B cell (primary cell): ENCODE measurements around the gene SHLD1. TPM values are rescaled to one million over a fixed set of nuclear protein-coding genes. Genes with fewer than 3 reads are reported as not detected.

ENCODE experiments used
- ATAC-seq: fragments of 200-7000 bp; cut with Tn5 transposase; one replicate; pipeline ENCODE4 v1.10.0; 2021; ENCODE audit warnings: low read depth, mild to moderate bottlenecking, moderate number of reproducible peaks, moderate library complexity
- CTCF ChIA-PET: fragments of 350-600 bp; sonication (Branson Sonifier 250); formaldehyde crosslinking; loops from one replicate; lab custom pipeline; 2021; ENCODE audit warnings: antibody characterized with exemption, inconsistent platforms; lab: Charles Lee
- POLR2A ChIA-PET: fragments of 350-600 bp; sonication (Branson Sonifier 250); formaldehyde crosslinking; loops from one replicate; lab custom pipeline; 2021; ENCODE audit warnings: antibody characterized with exemption; lab: Charles Lee
- DNase-seq: peaks from one replicate; pipeline ENCODE4 v3.0.0; 2013
- H2AFZ ChIP-seq: 2 replicates; pipeline ENCODE4 v1.6.1; 2012; ENCODE audit warnings: mild to moderate bottlenecking, low read depth, low read length; ENCODE audit not compliant: insufficient read depth, poor library complexity, severe bottlenecking
- H3K27ac ChIP-seq, 2 donors: 1 replicate in 1 of 2; 2 replicates in 1 of 2; pipeline ENCODE4 v1.5.1; 2012 to 2013; ENCODE audit warnings: low read length in 2 of 2, mild to moderate bottlenecking in 2 of 2, moderate library complexity in 1 of 2
- H3K27me3 ChIP-seq, 4 experiments: fragments of 200-600 bp in 1 of 4; sonication (generic) in 1 of 4; replicated peaks in 1 of 4; 1 replicate in 2 of 4; 2 replicates in 2 of 4; pipeline versions ENCODE4 v1.6.1 to v1.7.0; 2013 to 2016; ENCODE audit warnings: low read length in 3 of 4, mild to moderate bottlenecking in 2 of 4, mixed read lengths in 1 of 4, moderate library complexity in 1 of 4; ENCODE audit not compliant: insufficient read depth in 4 of 4, control insufficient read depth in 3 of 4; ENCODE audit errors: control extremely low read depth in 1 of 4
- H3K36me3 ChIP-seq, 2 experiments: replicated peaks in 1 of 2; 1 replicate in 1 of 2; 2 replicates in 1 of 2; pipeline versions ENCODE4 v1.6.1 to v1.7.1; 2013; ENCODE audit warnings: low read length in 1 of 2; ENCODE audit not compliant: insufficient read depth in 2 of 2, control insufficient read depth in 1 of 2; ENCODE audit errors: control extremely low read depth in 1 of 2, extremely low read depth in 1 of 2
- H3K4me1 ChIP-seq, 2 donors: fragments of 200-600 bp in 1 of 2; sonication (generic) in 1 of 2; 1 replicate in 1 of 2; 2 replicates in 1 of 2; pipeline versions ENCODE4 v1.5.1 to v1.6.1; 2013 to 2017; ENCODE audit warnings: low read length in 2 of 2; ENCODE audit not compliant: control insufficient read depth in 2 of 2, insufficient read depth in 2 of 2
- H3K4me2 ChIP-seq: replicated peaks from 2 replicates; pipeline ENCODE3; 2012; ENCODE audit warnings: mild to moderate bottlenecking, low read depth, low read length; ENCODE audit not compliant: poor library complexity, severe bottlenecking
- H3K4me3 ChIP-seq, 5 experiments: fragments of 200-600 bp in 1 of 5; sonication (generic) in 1 of 5; 1 replicate in 3 of 5; 2 replicates in 2 of 5; pipeline versions ENCODE4 v1.5.1 to v1.7.0; 2011 to 2016; ENCODE audit warnings: low read length in 4 of 5, mild to moderate bottlenecking in 4 of 5, low read depth in 2 of 5, control low read depth in 1 of 5, moderate library complexity in 1 of 5; ENCODE audit not compliant: insufficient read depth in 1 of 5; ENCODE audit errors: control extremely low read depth in 1 of 5, extremely low read depth in 1 of 5
- H3K79me2 ChIP-seq: fragments of 200-600 bp; sonication (generic); one replicate; pipeline ENCODE4 v1.6.0; 2016; ENCODE audit warnings: low read length; ENCODE audit not compliant: control insufficient read depth, insufficient read depth
- H3K9ac ChIP-seq: fragments of 200-600 bp; sonication (generic); 2 replicates; pipeline ENCODE4 v1.6.1; 2017; ENCODE audit warnings: mild to moderate bottlenecking, low read length, moderate library complexity
- H3K9me3 ChIP-seq, 3 donors: one replicate each; pipeline versions ENCODE4 v1.6.1 to v1.7.1; 2013; ENCODE audit warnings: low read length in 2 of 3; ENCODE audit not compliant: control insufficient read depth in 2 of 3, insufficient read depth in 1 of 3; ENCODE audit errors: control extremely low read depth in 1 of 3
- H4K20me1 ChIP-seq: 2 replicates; pipeline ENCODE4 v1.6.0; 2012; ENCODE audit warnings: mild to moderate bottlenecking, low read length; ENCODE audit not compliant: insufficient read depth, control insufficient read depth, poor library complexity, severe bottlenecking
- H3K27ac Mint-ChIP-seq: one replicate; pipeline ENCODE4 v1.8.0; 2021; ENCODE audit warnings: mixed read lengths
- H3K27me3 Mint-ChIP-seq: one replicate; pipeline ENCODE4 v1.8.0; 2021; ENCODE audit warnings: mixed read lengths
- H3K4me1 Mint-ChIP-seq: one replicate; pipeline ENCODE4 v1.8.0; 2021; ENCODE audit warnings: mixed read lengths
- H3K4me3 Mint-ChIP-seq: one replicate; pipeline ENCODE4 v1.8.0; 2021; ENCODE audit warnings: mixed read lengths
- H3K9me3 Mint-ChIP-seq: one replicate; pipeline ENCODE4 v1.8.0; 2022; ENCODE audit warnings: mixed read lengths; ENCODE audit not compliant: insufficient read depth
- EZH2 ChIP-seq: IDR thresholded peaks from 2 replicates; pipeline ENCODE4 v1.6.1; 2012; ENCODE audit warnings: borderline replicate concordance, low read depth, mild to moderate bottlenecking, moderate library complexity, low read length; ENCODE audit not compliant: insufficient read depth, poor library complexity, severe bottlenecking
- WGBS: methylation state at CpG from one replicate; pipeline ENCODE4 v1.1.5; 2013; ENCODE audit warnings: missing lambda C conversion rate; ENCODE audit not compliant: insufficient coverage; 5-methylcytosine and 5-hydroxymethylcytosine counted together
- intact Hi-C: fragments of 100-400 bp; cut with micrococcal nuclease; formaldehyde crosslinking; loops from one replicate; pipeline ENCODE4 v1.10.0; 2022
- polyA plus RNA-seq: library from polyadenylated mRNA; depleted of rRNA; stranded (reverse); fragments of >200 nt; gene quantifications from 2 replicates; pipeline ENCODE4 v1.2.3, GENCODE V29; 2012
- total RNA-seq, 2 donors: library from RNA; stranded (reverse); fragments of 120-200 nt in 1 of 2; gene quantifications; 1 replicate in 1 of 2; 2 replicates in 1 of 2; pipeline versions ENCODE4 v1.2.3 to v1.2.4, GENCODE V29; 2013 to 2022
- TF ChIP-seq, protein P1 (sequence below): fragments of 200-600 bp; IDR thresholded peaks from one replicate; pipeline ENCODE4 v1.8.0; 2022; ENCODE audit warnings: antibody characterized with exemption, mild to moderate bottlenecking

SHLD1 gene
- total and polyA plus RNA-seq, 2 donors (not counting 1 experiment from before 2014, with no cell fraction given) = 15.4 to 18.5 TPM

DNA sequence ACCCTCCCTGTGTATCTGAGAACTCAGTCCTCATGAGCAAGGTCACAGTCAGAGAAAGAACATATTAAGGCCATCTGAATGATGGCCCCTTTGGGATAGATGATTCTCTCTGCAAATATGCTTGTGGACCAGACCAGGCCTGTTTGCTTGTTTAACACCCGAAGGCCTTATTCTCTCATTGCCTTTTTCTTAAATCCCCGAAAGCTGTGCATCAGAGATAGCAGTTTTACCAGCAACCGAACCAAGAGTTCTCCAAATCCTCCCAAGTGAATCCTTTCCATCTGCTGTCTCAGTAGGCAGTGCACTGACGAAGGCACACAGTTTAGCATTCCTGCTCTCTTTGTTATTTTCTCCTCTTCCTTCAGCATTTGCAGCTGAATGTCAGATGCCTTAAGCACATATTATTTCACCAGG, 120.4 kb downstream of the SHLD1 start:
- H3K36me3 ChIP-seq = no peaks in the 10 kb centered on the region
- no peak for DNase-seq
- no peak overlapping the region for H3K9ac ChIP-seq
- TF ChIP-seq EZH2 = no peak
- TF ChIP-seq, protein P1, sequence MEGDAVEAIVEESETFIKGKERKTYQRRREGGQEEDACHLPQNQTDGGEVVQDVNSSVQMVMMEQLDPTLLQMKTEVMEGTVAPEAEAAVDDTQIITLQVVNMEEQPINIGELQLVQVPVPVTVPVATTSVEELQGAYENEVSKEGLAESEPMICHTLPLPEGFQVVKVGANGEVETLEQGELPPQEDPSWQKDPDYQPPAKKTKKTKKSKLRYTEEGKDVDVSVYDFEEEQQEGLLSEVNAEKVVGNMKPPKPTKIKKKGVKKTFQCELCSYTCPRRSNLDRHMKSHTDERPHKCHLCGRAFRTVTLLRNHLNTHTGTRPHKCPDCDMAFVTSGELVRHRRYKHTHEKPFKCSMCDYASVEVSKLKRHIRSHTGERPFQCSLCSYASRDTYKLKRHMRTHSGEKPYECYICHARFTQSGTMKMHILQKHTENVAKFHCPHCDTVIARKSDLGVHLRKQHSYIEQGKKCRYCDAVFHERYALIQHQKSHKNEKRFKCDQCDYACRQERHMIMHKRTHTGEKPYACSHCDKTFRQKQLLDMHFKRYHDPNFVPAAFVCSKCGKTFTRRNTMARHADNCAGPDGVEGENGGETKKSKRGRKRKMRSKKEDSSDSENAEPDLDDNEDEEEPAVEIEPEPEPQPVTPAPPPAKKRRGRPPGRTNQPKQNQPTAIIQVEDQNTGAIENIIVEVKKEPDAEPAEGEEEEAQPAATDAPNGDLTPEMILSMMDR = no peak
- Mint-ChIP-seq H3K4me3 (no peak overlapping the region), H3K4me1 (no peaks in the 10 kb centered on the region), H3K27me3 (peaks cover 22% of the 10 kb centered on the region), H3K9me3 (no peaks in the 10 kb centered on the region), H3K27ac (no peak overlapping the region)
- no peaks in the 10 kb centered on the region for H3K79me2 ChIP-seq
- H2AFZ ChIP-seq = no peak overlapping the region
- no peak overlapping the region for H3K4me2 ChIP-seq
- no peak overlapping the region for H3K4me3 ChIP-seq
- intact Hi-C loops = no loop called here
- H3K9me3 ChIP-seq = peaks cover 0 to 3% (median 0%) of the 10 kb centered on the region in 3 donors
- POLR2A ChIA-PET = no interaction called here
- peaks cover 0 to 4% (median 0%) of the 10 kb centered on the region in 4 experiments for H3K27me3 ChIP-seq
- WGBS = 96% methylated on average over 3 of the region's 4 CpGs
- H4K20me1 ChIP-seq = no peaks in the 10 kb centered on the region
- H3K4me1 ChIP-seq = no peaks in the 10 kb centered on the region
- H3K27ac ChIP-seq = no peak overlapping the region
- CTCF ChIA-PET = no interaction called here
- no peak for ATAC-seq

- H3K27me3 ChIP-seq = peaks cover 0 to 4% (median 0%) of the 10 kb centered on the region in 4 experiments
- no peaks in the 10 kb centered on the region for H3K36me3 ChIP-seq
- H3K9ac ChIP-seq = no peak overlapping the region
- Mint-ChIP-seq H3K27ac (no peak overlapping the region), H3K4me3 (no peak overlapping the region), H3K27me3 (peaks cover 28% of the 10 kb centered on the region), H3K4me1 (no peaks in the 10 kb centered on the region), H3K9me3 (peaks cover 4% of the 10 kb centered on the region)
- H4K20me1 ChIP-seq = no peaks in the 10 kb centered on the region
- H3K4me2 ChIP-seq = no peak overlapping the region
- no peaks in the 10 kb centered on the region for H3K4me1 ChIP-seq
- H3K27ac ChIP-seq = no peak overlapping the region
- WGBS = 83% methylated on average over 5 of the region's 6 CpGs
- POLR2A ChIA-PET = no interaction called here
- no peak for DNase-seq
- no peak for ATAC-seq
- CTCF ChIA-PET = no interaction called here
- H3K79me2 ChIP-seq = no peaks in the 10 kb centered on the region
- no peak for TF ChIP-seq EZH2
- TF ChIP-seq, protein P1 = no peak
- H3K9me3 ChIP-seq = peaks cover 0 to 3% (median 2%) of the 10 kb centered on the region in 3 donors
- intact Hi-C loops = no loop called here
- H3K4me3 ChIP-seq = no peak overlapping the region
- H2AFZ ChIP-seq = no peak overlapping the region
Measured at GRCh38 chr20:5871459-5872410, 121.5 kb downstream of the SHLD1 start.
